GM21526 (cell line): Measurements from ENCODE around the gene KCTD4.
A peak's percentile ranks its signal among the peaks of the same experiment; 100 is the strongest.

Experiments used
- ATAC-seq: cut with Tn5 transposase; IDR thresholded peaks from one replicate; pipeline ENCODE4 v1.9.1; 2021; ENCODE audit warnings: moderate library complexity; ENCODE audit not compliant: unreplicated experiment, low FRiP score

Gene KCTD4

GRCh38 chr13:45179428-45179827 is 21.4 kb downstream of the KCTD4 start:
- no peak for ATAC-seq

GRCh38 chr13:45178349-45179162 is 22.3 kb downstream of the KCTD4 start:
- no peak for ATAC-seq

GRCh38 chr13:45174478-45174877 is 26.4 kb downstream of the KCTD4 start:
- ATAC-seq, result no peak

GRCh38 chr13:45168555-45168930 is 32.3 kb downstream of the KCTD4 start:
- ATAC-seq, result no peak

- no peak for ATAC-seq
These were observed 33.0 kb downstream of the KCTD4 start for GRCh38 chr13:45167611-45168554.

- no peak for ATAC-seq
These were observed 34.0 kb downstream of the KCTD4 start for GRCh38 chr13:45166858-45167257.

- ATAC-seq, result no peak
These were observed 38.0 kb downstream of the KCTD4 start for GRCh38 chr13:45162821-45163220.

GRCh38 chr13:45162194-45162593 is 38.7 kb downstream of the KCTD4 start:
- no peak for ATAC-seq

- ATAC-seq, result peak; percentile 61
These were observed 44.1 kb downstream of the KCTD4 start for GRCh38 chr13:45156565-45157361.

- no peak for ATAC-seq
These were observed 50.9 kb downstream of the KCTD4 start for GRCh38 chr13:45149964-45150363.

- ATAC-seq, result no peak
These were observed 57.5 kb downstream of the KCTD4 start for GRCh38 chr13:45143346-45143751.
